ENCODE results near the gene ADGRE1.
A peak's percentile ranks its signal among the peaks of the same experiment; 100 is the strongest.

ADGRE1 gene

GRCh38 chr19:6952956-6953355, 65.6 kb downstream of the ADGRE1 start:
- DNase-seq (ENCODE audit: low spot score) = no peak

- no peak for DNase-seq (ENCODE audit: low spot score)
Measured at GRCh38 chr19:6955082-6955481, 67.7 kb downstream of the ADGRE1 start.

GRCh38 chr19:6956573-6956972, 69.2 kb downstream of the ADGRE1 start:
- no peak for DNase-seq (ENCODE audit: low spot score)

GRCh38 chr19:6958791-6959190, 71.4 kb downstream of the ADGRE1 start:
- DNase-seq (ENCODE audit: low spot score) = no peak

DNA sequence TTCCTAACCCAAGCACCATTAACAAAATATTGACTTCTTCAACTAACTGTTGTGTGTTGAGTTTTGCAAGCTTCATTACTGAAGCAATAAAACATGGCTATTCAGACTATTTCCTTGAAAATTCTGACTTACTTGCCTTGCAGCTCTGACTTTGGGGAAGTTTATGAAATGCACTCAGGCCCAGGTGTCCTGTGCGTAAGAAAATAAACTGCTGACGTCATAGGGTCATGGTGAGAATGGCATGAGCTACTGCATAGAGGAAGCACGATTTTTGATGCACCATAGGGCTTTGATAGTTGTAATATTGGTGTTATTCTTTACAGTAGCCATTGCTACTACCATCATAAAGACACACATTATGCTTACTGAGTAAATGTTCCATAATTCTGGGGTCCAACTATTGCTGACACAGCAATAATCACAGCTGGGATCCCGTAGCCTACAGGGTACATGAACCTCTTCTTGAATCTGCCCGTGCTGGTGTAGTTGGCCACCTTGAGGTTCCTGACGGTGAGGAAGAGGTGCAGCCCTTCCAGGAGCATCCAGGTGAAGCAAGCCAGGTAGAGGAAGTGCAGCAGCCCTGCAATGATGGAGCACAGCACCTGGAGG, 76.0 kb downstream of the ADGRE1 start:
- DNase-seq (ENCODE audit: low spot score) = no peak

- DNase-seq (ENCODE audit: low spot score) = peak; percentile 20
Measured at GRCh38 chr19:6963937-6964336, 76.6 kb downstream of the ADGRE1 start.

- no peak for DNase-seq (ENCODE audit: low spot score)
Measured at GRCh38 chr19:6967967-6968366, 80.6 kb downstream of the ADGRE1 start.

- DNase-seq (ENCODE audit: low spot score) = no peak
Measured at GRCh38 chr19:6969490-6969889, 82.1 kb downstream of the ADGRE1 start.

DNA sequence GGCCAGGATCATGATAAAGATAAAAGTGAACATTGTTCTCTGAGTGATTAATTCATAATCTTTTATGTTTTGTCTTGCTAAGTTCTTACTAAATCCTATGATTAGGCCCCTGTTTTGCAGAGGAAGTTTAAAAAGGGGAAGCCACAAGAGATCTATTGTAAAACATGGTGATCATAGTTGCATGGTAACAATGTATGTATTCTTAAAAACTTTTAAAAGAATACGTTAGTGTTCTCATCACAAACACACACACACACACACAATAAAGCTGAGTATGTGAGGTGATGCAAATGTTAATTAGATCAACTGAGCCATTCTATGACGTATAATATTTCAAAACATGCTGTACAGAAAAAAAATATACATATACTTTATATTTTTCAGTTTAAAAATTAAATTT, 82.6 kb downstream of the ADGRE1 start:
- no peak for DNase-seq (ENCODE audit: low spot score)

DNA sequence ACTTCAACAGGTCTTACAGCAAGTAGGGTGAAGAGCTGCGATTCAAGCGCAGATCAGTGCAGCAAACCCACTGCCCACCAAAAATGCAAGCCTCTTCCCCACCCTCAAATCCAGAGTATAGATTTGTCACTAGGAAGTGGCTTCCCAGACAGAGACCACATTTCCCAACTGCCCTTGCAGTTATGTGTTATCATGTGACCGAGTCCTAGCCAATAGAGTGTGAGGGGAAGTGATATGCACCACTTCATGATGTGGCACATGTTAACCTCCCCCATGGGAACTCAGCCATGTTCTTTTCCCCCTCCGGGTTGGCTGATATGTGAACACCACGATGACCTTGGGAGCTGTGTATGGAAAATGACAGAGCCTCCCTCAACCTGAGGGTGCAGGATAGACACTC, 83.1 kb downstream of the ADGRE1 start:
- no peak for DNase-seq (ENCODE audit: low spot score)

- no peak for DNase-seq (ENCODE audit: low spot score)
Measured at GRCh38 chr19:6971366-6971765, 84.0 kb downstream of the ADGRE1 start.

GRCh38 chr19:6976197-6976596, 88.8 kb downstream of the ADGRE1 start:
- DNase-seq (ENCODE audit: low spot score) = no peak

DNA sequence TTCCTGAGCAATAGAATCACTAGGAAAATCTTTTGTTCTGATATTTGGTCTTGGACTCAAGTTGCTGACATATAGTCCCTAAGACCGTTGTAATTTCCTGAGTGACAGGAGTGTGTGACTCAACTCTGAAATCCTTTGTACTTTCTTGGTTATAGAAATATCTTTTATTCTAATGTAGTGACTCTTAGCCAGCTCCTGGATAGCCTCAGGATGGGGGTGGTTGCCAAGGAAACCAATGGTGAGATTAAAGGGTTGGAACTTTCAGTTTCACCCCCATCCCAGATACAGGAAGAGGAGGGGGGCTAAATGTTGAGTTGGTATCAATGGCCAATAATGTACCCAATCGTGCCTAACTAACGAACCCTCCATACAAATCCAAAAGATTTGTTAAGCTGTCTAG, 92.0 kb downstream of the ADGRE1 start:
- no peak for DNase-seq (ENCODE audit: low spot score)

- no peak for DNase-seq (ENCODE audit: low spot score)
Measured at GRCh38 chr19:6983448-6983847, 96.1 kb downstream of the ADGRE1 start.

DNA sequence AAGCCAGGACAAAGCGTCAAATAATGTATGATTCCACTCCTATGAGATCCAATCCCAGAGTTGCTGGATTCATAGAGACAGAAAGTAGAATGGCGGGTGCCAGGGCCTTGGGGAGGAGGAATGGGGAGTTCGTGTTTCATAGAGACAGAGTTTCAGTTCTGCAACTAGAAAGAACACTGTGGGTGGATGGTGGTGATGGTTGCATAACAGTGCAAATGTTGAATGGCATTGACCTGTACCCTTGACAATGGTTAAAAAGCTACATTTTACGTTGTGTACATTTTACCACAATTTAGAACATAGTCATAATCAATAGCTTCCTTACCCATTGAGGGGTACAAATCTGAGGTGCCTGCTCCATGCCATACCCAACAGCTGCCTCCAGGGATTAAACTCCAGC, 100.5 kb downstream of the ADGRE1 start:
- no peak for DNase-seq (ENCODE audit: low spot score)

- no peak for DNase-seq (ENCODE audit: low spot score)
Measured at GRCh38 chr19:6988257-6988656, 100.9 kb downstream of the ADGRE1 start.

Measured in CD4-positive, alpha-beta T cell treated with Interleukin-6 at 100 ng/mL for 8 hours (primary cell).